ENCODE results near the gene BMPER.

BMPER gene

DNA sequence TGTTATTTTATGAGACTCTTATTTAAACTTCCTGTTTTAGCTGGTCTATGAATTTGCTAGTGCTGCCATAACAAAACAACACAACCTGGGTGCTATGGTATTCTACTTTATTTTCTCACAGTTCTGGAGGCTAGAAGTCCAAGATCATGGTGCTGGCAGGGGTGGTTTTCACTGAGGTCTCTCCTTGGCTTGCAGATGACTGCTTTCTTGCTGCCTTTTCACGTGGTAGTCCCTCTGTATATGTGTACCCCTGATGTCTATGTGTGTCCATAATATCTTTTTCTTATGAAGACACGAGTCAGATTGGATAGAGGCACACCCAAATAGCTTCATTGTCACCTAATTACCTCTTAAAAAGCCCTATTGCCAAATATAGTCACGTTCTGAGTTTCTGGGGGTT lies 270.5 kb downstream of the BMPER start:
- DNase-seq (ENCODE audit: low read depth, low spot score) = no peak

DNA sequence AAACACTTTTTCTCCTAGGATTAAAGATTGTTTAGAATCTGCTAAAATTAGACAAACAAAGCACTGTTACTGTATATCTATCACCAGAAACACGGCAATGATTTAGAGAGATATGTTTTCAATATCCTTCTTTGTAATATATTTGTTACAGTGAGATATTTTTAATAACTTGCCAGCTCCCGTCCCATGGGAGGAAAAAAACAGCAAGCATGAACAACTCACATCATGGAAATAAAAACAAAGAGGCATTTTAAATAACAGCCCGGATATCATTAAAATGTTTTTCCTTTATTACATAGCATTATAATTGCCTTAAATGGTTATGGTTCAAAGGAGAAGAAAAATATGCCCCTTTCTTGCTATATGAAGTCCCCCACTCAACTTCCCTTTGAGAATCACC lies 272.1 kb downstream of the BMPER start:
- no peak for DNase-seq (ENCODE audit: low read depth, low spot score)

DNA sequence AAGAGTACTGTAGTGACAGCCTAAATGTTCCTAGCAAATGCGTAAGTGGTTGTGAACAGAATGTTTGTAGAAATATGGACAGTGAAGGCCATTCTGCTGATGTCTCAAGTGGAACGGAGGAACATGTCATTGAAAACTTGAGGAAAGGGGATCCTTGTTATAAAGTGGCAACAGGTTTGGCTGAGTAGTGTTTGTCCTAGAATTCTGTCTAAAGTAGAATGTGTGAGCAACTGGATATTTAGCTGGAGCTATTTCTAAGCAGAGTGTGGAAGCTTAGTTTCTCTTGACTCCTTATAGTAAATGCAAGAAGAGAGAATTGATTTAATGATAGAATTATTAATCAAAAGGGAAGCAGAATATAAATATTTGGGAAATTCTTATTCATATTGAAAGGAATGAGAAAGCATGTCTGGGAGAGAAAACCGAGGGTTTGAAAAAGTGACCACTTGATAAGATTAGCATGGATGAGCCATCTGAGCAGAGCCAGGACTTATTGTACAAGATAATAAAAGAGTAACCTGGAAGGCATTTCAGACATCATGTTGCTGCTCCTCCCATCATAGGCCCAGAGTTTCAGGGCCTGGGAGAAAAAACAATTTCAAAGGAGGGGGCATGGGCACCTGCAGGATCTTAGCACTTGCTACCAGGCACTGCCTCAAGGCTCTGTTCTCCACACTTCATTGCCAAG lies 276.1 kb downstream of the BMPER start:
- no peak for DNase-seq (ENCODE audit: low read depth, low spot score)

DNA sequence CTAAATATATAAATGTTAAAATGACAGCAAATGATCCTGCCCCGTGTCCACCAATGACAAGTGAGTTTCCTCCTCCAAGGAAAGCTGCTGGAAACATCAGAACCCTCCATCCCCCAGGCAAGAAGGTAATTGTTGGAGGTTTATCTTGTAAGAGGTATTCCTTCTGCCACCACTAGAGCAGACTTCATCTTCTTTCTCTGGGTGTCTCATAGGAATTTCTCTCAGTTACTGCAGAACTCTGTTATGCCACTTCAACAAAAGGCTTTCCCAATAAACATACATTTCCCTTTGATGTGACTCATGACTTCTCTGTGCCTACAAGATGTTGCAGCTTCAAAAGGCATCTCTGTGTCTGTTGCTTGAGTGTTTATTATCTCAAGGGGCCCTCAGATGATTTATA lies 279.1 kb downstream of the BMPER start:
- no peak for DNase-seq (ENCODE audit: low read depth, low spot score)

DNA sequence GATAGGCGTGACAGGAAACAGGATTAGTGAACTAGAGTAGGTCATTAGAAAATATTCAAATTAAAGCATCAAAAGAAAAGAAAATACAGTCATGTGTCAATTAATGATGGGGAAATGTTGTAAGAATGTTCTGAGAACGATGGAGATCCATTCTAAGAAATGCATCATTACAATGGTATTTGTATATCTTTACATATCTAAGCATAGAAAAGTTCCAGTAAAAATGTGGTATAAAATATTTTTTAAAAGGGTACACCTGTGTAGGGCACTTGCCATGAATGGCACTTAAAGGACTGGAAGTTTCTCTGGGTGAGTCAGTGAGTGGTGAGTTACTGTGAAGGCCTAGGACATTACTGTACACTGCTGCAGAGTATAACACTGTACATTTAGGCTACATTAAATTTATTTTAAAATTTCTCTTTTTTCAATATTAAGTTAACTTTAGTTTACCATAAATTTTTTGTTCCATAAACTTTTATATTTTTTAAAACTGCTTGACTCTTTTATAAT lies 282.5 kb downstream of the BMPER start:
- no peak for DNase-seq (ENCODE audit: low read depth, low spot score)

DNA sequence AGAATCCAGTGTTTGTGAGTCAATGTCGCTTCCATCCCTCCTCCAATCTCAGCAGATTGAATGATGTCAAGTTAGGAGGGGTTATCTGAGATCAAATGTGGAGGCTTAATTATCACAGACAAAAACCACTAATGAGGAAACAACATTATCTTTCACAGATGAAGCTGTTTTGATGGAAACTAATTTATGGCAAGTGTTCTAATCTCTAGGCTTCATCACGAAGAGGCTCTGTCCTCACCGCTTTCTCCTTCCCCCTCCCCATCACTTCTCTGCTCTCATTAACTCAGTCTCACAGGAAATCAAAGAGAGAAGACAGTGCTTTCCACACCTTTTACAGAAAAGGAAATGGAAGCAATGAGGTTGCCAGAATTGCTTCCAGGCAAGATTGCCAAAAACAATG lies 283.7 kb downstream of the BMPER start:
- no peak for DNase-seq (ENCODE audit: low read depth, low spot score)

DNA sequence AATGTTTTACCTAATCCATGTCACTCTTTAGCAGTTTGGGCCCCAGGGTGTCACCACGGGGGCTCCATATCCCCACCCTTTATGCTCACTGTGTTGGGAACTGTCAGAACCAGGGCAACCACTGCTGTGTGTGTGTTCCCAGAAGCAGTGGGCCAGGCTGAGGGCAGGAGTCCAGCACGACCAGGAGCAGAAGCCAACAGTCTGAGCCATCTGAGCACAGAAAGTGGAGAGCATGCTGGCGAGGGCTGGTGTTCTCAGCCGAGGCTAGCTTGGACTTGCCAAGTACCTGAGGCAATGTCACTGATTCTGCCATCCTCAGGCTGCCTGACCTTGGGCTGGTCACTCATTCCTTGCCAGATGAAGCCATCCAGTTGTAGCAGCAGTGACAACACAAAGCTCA lies 285.0 kb downstream of the BMPER start:
- DNase-seq (ENCODE audit: low read depth, low spot score) = peak; percentile 10

DNA sequence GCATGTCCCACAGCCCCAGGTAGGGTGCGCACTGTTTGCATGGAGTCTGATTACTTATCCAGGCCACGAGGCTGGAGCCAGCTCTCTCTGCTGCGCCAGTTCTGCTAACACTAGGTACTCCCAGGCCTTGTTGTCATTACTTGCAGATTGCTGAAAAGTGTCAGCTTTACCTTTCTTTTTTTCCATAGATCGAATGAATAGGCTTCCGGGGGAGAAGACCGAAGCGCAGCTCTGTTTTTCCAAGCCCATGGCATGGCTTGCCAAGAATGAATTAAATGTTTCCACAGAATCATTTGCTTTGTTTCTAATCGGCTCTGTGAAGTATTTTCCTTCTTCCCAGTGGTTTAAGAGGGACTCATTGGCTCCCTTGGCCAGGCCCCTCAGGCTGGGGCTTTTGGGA lies 285.8 kb downstream of the BMPER start:
- peak; percentile 19 for DNase-seq (ENCODE audit: low read depth, low spot score)

DNA sequence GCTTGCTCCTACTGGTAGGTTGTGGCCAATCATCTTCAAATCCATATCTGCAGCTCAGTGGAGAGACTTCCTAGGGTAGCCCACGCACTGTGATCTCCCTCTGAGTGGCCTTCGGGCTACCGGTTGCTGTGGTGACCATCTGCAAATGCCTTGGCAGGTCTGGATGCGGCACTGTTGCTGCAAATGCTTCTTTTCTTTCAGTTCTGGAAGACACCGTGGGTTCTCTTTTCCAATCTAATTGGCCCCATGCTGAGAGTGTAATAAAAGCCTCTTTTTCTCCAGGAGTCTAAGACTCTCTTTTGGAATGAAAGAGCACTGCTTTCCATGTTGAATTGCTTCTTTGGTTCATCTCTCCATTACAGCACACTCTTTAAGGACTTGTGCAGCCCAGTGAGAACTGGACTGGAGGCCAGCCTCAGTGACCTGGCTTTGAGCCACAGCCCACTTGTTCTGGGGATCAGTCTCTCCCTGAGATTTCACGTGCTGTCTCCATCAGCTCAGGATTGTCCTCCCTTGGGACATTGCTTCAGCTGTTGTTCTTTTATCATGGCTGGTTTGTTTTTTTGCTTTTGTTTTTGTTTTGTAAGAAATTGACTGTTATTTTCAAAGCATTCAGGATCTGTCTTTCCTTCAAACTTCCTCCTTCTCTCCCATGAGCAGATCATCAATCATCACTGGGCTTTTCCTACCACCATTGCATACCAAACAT lies 286.6 kb downstream of the BMPER start:
- peak; percentile 11 for DNase-seq (ENCODE audit: low read depth, low spot score)

DNA sequence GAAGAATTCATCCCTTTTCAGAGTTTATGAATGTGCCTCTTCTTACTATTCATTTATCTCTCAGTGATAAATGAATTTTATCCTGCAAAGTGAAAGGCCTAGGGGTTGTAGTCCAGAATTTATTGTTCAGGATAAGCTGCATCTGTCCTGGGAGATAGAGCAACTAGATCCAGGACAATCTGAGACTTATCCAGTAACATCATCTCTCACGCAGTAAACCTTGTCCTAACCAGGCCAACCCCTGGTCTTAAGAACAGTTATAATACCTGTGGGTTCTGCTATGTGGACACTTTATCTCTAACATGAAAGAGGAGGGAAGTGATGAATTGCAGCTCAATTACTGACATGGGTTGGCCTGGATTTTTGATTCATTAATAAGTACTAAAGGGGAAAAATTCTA lies 287.6 kb downstream of the BMPER start:
- no peak for DNase-seq (ENCODE audit: low read depth, low spot score)

DNA sequence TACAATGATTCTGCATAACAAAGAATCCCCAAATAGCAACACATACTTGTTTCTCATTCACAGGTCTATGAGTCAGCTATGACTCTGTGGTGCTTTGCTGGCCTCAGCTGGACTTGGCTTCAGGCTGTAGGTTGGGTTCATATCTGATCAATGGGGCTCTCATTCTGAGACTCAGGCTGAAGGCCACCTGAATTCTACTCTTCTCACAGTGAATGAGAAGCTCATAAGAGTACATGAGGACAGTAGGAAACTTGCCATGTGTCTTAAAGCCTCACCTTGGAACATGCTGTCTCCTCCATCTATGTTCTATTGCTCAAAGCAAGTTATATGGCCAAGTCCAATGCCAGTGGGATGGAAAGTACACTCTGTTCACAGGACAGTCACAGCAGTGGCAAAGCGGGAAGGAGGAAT lies 292.9 kb downstream of the BMPER start:
- no peak for DNase-seq (ENCODE audit: low read depth, low spot score)
